Stomach smooth muscle (tissue), 2 donors: Measurements from ENCODE around the gene MAP2K5.

Experiments
- H3K27ac ChIP-seq: one replicate; pipeline ENCODE4 v1.7.0; 2013; ENCODE audit warnings: mild to moderate bottlenecking, low read length, inconsistent platforms
- H3K27me3 ChIP-seq, 2 donors: one replicate each; pipeline ENCODE4 v1.7.0; 2013; ENCODE audit warnings: low read length in 2 of 2; ENCODE audit not compliant: insufficient read depth in 2 of 2, control insufficient read depth in 1 of 2
- H3K36me3 ChIP-seq, 2 donors: one replicate each; pipeline ENCODE4 v1.7.0; 2013; ENCODE audit warnings: low read length in 2 of 2; ENCODE audit not compliant: control insufficient read depth in 2 of 2, insufficient read depth in 2 of 2
- H3K4me1 ChIP-seq: one replicate; pipeline ENCODE4 v1.7.0; 2013; ENCODE audit warnings: low read length; ENCODE audit not compliant: control insufficient read depth, insufficient read depth
- H3K4me3 ChIP-seq, 2 donors: one replicate each; pipeline ENCODE4 v1.7.0; 2013; ENCODE audit warnings: low read length in 2 of 2
- H3K9ac ChIP-seq, 2 donors: one replicate each; pipeline ENCODE4 v1.7.0; 2013; ENCODE audit warnings: low read length in 2 of 2, mild to moderate bottlenecking in 1 of 2
- H3K9me3 ChIP-seq, 2 donors: one replicate each; pipeline ENCODE4 v1.7.0; 2013; ENCODE audit warnings: low read length in 2 of 2; ENCODE audit not compliant: control insufficient read depth in 2 of 2
- donor health status: healthy.
- donor health status: Pancreatic carcinoma.

MAP2K5 gene

GRCh38 chr15:67781907-67782690 is 239.6 kb downstream of the MAP2K5 start:
- Histone ChIP-seq H3K9me3 (no peaks in the 10 kb centered on the region), H3K4me1 (no peaks in the 10 kb centered on the region), H3K9ac (no peak overlapping the region), H3K27me3 (no peaks in the 10 kb centered on the region), H3K4me3 (no peak overlapping the region), H3K27ac (no peak overlapping the region), H3K36me3 (peaks cover 0 to 4% of the 10 kb centered on the region in 2 donors)

- Histone ChIP-seq H3K27ac (no peak overlapping the region), H3K4me1 (no peaks in the 10 kb centered on the region), H3K36me3 (peaks cover 0 to 4% of the 10 kb centered on the region in 2 donors), H3K4me3 (no peak overlapping the region), H3K9me3 (no peaks in the 10 kb centered on the region), H3K27me3 (no peaks in the 10 kb centered on the region), H3K9ac (no peak overlapping the region)
Observed at GRCh38 chr15:67782691-67782991, 240.1 kb downstream of the MAP2K5 start.

- Histone ChIP-seq H3K27ac (no peak overlapping the region), H3K27me3 (no peaks in the 10 kb centered on the region), H3K4me3 (no peak overlapping the region), H3K9me3 (no peaks in the 10 kb centered on the region), H3K36me3 (peaks cover 0 to 4% of the 10 kb centered on the region in 2 donors), H3K4me1 (no peaks in the 10 kb centered on the region), H3K9ac (no peak overlapping the region)
Observed at GRCh38 chr15:67783303-67783702, 240.8 kb downstream of the MAP2K5 start.

GRCh38 chr15:67784090-67784781 is 241.7 kb downstream of the MAP2K5 start:
- no peaks in the 10 kb centered on the region for H3K9me3 ChIP-seq
- H3K4me1 ChIP-seq = no peaks in the 10 kb centered on the region
- peaks cover 0 to 4% of the 10 kb centered on the region in 2 donors for H3K36me3 ChIP-seq
- no peak overlapping the region for H3K9ac ChIP-seq
- no peaks in the 10 kb centered on the region for H3K27me3 ChIP-seq
- H3K27ac ChIP-seq = no peak overlapping the region
- H3K4me3 ChIP-seq = no peak overlapping the region

- Histone ChIP-seq H3K4me1 (no peaks in the 10 kb centered on the region), H3K27me3 (no peaks in the 10 kb centered on the region), H3K9me3 (no peaks in the 10 kb centered on the region), H3K27ac (no peak overlapping the region), H3K4me3 (no peak overlapping the region), H3K36me3 (peaks cover 0 to 4% of the 10 kb centered on the region in 2 donors), H3K9ac (no peak overlapping the region)
Observed at GRCh38 chr15:67784856-67785430, 242.4 kb downstream of the MAP2K5 start.

- no peaks in the 10 kb centered on the region for H3K9me3 ChIP-seq
- H3K36me3 ChIP-seq = peaks cover 0 to 4% of the 10 kb centered on the region in 2 donors
- no peaks in the 10 kb centered on the region for H3K4me1 ChIP-seq
- no peak overlapping the region for H3K4me3 ChIP-seq
- no peak overlapping the region for H3K9ac ChIP-seq
- no peaks in the 10 kb centered on the region for H3K27me3 ChIP-seq
- H3K27ac ChIP-seq = no peak overlapping the region
Observed at GRCh38 chr15:67785431-67785830, 242.9 kb downstream of the MAP2K5 start.

- H3K4me1 ChIP-seq = no peaks in the 10 kb centered on the region
- peaks cover 0 to 8% of the 10 kb centered on the region in 2 donors for H3K36me3 ChIP-seq
- no peaks in the 10 kb centered on the region for H3K27me3 ChIP-seq
- H3K9me3 ChIP-seq = no peaks in the 10 kb centered on the region
- no peak overlapping the region for H3K27ac ChIP-seq
- no peak overlapping the region for H3K4me3 ChIP-seq
- H3K9ac ChIP-seq = no peak overlapping the region
Observed at GRCh38 chr15:67786646-67787045, 244.1 kb downstream of the MAP2K5 start.

- Histone ChIP-seq H3K4me3 (no peak overlapping the region), H3K27ac (no peak overlapping the region), H3K27me3 (no peaks in the 10 kb centered on the region), H3K4me1 (no peaks in the 10 kb centered on the region), H3K9ac (no peak overlapping the region), H3K36me3 (peaks cover 0 to 3% of the 10 kb centered on the region in 2 donors), H3K9me3 (no peaks in the 10 kb centered on the region)
Observed at GRCh38 chr15:67788986-67789385, 246.5 kb downstream of the MAP2K5 start.

- H3K4me3 ChIP-seq = no peak overlapping the region
- no peaks in the 10 kb centered on the region for H3K9me3 ChIP-seq
- H3K27me3 ChIP-seq = no peaks in the 10 kb centered on the region
- H3K4me1 ChIP-seq = no peaks in the 10 kb centered on the region
- peaks cover 0 to 3% of the 10 kb centered on the region in 2 donors for H3K36me3 ChIP-seq
- no peak overlapping the region for H3K27ac ChIP-seq
- H3K9ac ChIP-seq = no peak overlapping the region
Observed at GRCh38 chr15:67790610-67791319, 248.3 kb downstream of the MAP2K5 start.

- Histone ChIP-seq H3K9me3 (no peaks in the 10 kb centered on the region), H3K36me3 (peaks cover 0 to 7% of the 10 kb centered on the region in 2 donors), H3K4me1 (no peaks in the 10 kb centered on the region)
Observed at GRCh38 chr15:67792250-67792942, 249.9 kb downstream of the MAP2K5 start.

More at GRCh38 chr15:67792250-67792942, 249.9 kb downstream of the MAP2K5 start:
- H3K4me3 ChIP-seq = no peak overlapping the region
- no peak overlapping the region for H3K9ac ChIP-seq
- H3K27me3 ChIP-seq = no peaks in the 10 kb centered on the region
- no peak overlapping the region for H3K27ac ChIP-seq
